GM12891 (cell line): Measurements from ENCODE around the gene FMN1.

Source experiments
- PAX5 ChIP-seq: IDR thresholded peaks from 2 replicates; pipeline ENCODE4 v1.6.1; 2011; ENCODE audit warnings: low read length, moderate library complexity, mild to moderate bottlenecking; ENCODE audit not compliant: insufficient read depth, severe bottlenecking
- POLR2A ChIP-seq: IDR thresholded peaks from 2 replicates; pipeline ENCODE4 v1.6.1; 2011; ENCODE audit warnings: low read depth, low read length, control low read depth
- POLR2AphosphoS5 ChIP-seq: IDR thresholded peaks from 2 replicates; pipeline ENCODE4 v1.6.1; 2011; ENCODE audit warnings: low read depth, low read length, control low read depth
- SPI1 ChIP-seq: IDR thresholded peaks from 2 replicates; pipeline ENCODE4 v1.6.1; 2011; ENCODE audit warnings: low read depth, low read length, control low read depth
- TAF1 ChIP-seq: IDR thresholded peaks from 2 replicates; pipeline ENCODE4 v1.6.1; 2011; ENCODE audit warnings: low read depth, low read length, control low read depth

DNA sequence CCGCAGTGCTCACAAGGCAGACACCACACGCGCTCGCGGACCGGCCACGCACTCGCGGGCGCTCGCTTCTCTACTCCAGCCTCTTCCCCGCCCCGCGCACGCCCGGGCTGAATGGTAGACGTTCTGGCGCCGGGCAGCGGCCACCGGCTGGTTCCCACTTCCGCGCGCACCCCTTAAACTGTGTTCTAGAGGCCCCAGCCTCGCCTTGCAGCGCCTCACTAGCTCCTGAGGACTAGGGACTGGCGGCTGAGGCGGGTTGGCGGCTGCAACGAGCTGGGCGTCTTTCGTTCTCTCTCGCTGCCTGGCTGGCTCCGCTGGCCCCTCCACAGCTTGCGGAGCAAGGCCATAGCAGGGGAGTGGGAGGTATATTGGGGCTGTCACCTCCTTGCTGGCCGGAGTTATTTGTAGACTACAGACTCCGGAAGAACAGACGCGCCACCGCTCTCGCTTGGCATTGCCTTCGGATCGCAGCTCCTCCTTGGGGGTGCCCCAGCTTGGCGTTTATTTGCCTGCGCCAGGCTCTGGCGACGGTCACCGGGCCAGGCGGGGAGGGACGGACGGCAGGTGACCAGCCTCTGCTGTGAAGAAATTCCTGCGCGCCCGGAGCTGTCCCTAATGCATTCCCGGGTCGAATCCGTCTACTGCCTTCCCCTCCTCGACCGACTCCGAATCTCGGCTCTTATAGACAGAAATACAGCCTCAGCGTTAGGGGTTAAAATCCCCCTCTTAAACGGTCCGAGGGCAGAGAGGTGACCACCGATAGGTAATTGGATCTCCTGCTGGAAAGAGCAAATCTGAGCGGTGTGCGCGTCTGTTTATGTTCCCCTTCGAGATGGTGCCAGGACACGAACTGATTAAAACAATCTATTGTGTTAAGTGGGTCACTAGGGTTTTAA is 475.4 kb downstream of the FMN1 start:
- TF ChIP-seq POLR2A (no peak), PAX5 (no peak), TAF1 (no peak), POLR2AphosphoS5 (no peak), SPI1 (no peak)
